Measurements from ENCODE around the gene MORN3. TPM values are rescaled to one million over a fixed set of nuclear protein-coding genes. Genes with fewer than 3 reads are reported as not detected.

The MORN3 gene
- total RNA-seq, 1 experiment from 2014 or later = 0.72 TPM

DNA sequence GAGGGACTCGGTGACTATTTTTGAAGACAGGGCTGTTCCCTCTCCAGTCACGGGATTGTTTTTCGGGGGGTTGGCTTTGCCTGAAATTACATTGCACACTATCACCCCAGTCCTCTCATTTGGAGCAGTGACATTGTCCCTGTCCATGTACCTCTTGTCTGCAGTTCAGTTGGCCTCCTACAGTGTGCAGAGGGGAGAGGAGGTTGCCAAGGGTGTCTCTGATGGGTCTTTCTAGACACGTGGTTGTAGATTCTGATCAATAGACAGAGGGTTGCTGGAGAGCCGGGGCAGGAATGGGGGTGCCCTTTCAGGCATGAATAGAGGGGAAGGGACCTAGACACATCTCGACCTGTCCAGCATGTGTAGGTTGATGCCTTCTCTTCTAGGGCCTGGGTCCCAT is 44.3 kb upstream of the MORN3 start:
- Histone ChIP-seq H3K36me3 (ENCODE audit: control insufficient read depth, insufficient read depth, low read length) (0 out of 2 replicates have a peak, but pooled peaks cover 3% of the 10 kb centered on the region), H3K27ac (ENCODE audit: low read length) (peak overlapping the region; percentile 73), H3K9me3 (ENCODE audit: control insufficient read depth, insufficient read depth, low read depth, low read length) (no peaks in the 10 kb centered on the region), H3K4me1 (ENCODE audit: control insufficient read depth, insufficient read depth, low read length) (peaks cover 17% of the 10 kb centered on the region), H3K27me3 (ENCODE audit: control insufficient read depth, insufficient read depth, low read length) (no peaks in the 10 kb centered on the region), H3K4me3 (ENCODE audit: low read depth in 2 of 2, low read length in 2 of 2) (peak overlapping the region; percentile 75 to 85)
- DNase-seq (ENCODE audit: low read depth, low spot score) (no peak), ATAC-seq (no peak)
- ChIA-PET POLR2A (interaction anchor here (0.7 kb wide), 1 partner anchor 90 kb away, joined by 3 read pairs; no protein-coding TSS in a partner anchor), CTCF (no interaction called here)
- TSS peak; percentile 54 for BruUV-seq (replicated peaks)
- intact Hi-C loops (cut with micrococcal nuclease; ENCODE audit: unreplicated experiment) (no loop called here), in situ Hi-C loops (cut with HindIII; ENCODE audit: low pct_unique_long_range_greater_than_20kb, low sequenced_read_pairs) (no loop called here)
- TF ChIP-seq SIN3A (IDR thresholded peaks at IDR 0.05; ENCODE audit: borderline replicate concordance, insufficient read depth, low read depth, low read length) = no peak
- TF ChIP-seq, protein P1, sequence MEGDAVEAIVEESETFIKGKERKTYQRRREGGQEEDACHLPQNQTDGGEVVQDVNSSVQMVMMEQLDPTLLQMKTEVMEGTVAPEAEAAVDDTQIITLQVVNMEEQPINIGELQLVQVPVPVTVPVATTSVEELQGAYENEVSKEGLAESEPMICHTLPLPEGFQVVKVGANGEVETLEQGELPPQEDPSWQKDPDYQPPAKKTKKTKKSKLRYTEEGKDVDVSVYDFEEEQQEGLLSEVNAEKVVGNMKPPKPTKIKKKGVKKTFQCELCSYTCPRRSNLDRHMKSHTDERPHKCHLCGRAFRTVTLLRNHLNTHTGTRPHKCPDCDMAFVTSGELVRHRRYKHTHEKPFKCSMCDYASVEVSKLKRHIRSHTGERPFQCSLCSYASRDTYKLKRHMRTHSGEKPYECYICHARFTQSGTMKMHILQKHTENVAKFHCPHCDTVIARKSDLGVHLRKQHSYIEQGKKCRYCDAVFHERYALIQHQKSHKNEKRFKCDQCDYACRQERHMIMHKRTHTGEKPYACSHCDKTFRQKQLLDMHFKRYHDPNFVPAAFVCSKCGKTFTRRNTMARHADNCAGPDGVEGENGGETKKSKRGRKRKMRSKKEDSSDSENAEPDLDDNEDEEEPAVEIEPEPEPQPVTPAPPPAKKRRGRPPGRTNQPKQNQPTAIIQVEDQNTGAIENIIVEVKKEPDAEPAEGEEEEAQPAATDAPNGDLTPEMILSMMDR (IDR thresholded peaks at IDR 0.05) = no peak

DNA sequence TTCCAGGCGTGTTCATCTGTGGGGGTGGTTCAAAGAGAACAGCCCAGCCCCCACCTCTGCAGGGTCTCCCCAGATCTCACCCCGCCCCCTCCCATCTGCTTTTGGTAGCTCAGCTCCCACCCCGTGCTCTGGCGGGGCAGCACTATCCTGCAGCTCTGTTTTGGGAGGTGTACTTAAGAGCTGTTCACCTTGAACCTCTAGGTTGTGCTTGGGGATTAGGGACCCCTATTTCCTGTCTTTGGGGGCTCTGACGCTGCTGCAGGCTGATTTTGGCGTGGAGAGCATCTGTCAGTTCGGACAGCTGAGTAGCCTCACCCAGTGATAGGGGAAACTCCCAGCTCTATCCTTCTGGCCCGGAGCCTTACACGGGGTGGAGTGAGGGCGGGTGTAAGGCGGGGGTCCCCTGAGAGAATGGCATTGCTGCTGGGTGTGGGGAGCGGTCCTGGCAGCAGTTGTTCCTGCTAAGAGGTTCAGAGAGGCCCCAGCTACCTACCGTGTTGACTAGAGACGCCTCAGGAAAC is 43.9 kb upstream of the MORN3 start:
- CTCF ChIA-PET = no interaction called here

More for the DNA sequence above, 43.9 kb upstream of the MORN3 start:
- TF ChIP-seq, protein P1 (IDR thresholded peaks at IDR 0.05) = no peak
- TF ChIP-seq POLR2AphosphoS5 (IDR thresholded peaks at IDR 0.05; ENCODE audit: low read depth, low read length) (no peak), SIN3A (IDR thresholded peaks at IDR 0.05; ENCODE audit: borderline replicate concordance, insufficient read depth, low read depth, low read length) (no peak), TCF7L2 (IDR thresholded peaks at IDR 0.05; ENCODE audit: low read depth, low read length) (no peak)
- TF ChIP-seq, protein P2, sequence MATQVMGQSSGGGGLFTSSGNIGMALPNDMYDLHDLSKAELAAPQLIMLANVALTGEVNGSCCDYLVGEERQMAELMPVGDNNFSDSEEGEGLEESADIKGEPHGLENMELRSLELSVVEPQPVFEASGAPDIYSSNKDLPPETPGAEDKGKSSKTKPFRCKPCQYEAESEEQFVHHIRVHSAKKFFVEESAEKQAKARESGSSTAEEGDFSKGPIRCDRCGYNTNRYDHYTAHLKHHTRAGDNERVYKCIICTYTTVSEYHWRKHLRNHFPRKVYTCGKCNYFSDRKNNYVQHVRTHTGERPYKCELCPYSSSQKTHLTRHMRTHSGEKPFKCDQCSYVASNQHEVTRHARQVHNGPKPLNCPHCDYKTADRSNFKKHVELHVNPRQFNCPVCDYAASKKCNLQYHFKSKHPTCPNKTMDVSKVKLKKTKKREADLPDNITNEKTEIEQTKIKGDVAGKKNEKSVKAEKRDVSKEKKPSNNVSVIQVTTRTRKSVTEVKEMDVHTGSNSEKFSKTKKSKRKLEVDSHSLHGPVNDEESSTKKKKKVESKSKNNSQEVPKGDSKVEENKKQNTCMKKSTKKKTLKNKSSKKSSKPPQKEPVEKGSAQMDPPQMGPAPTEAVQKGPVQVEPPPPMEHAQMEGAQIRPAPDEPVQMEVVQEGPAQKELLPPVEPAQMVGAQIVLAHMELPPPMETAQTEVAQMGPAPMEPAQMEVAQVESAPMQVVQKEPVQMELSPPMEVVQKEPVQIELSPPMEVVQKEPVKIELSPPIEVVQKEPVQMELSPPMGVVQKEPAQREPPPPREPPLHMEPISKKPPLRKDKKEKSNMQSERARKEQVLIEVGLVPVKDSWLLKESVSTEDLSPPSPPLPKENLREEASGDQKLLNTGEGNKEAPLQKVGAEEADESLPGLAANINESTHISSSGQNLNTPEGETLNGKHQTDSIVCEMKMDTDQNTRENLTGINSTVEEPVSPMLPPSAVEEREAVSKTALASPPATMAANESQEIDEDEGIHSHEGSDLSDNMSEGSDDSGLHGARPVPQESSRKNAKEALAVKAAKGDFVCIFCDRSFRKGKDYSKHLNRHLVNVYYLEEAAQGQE (IDR thresholded peaks at IDR 0.05; ENCODE audit: insufficient read depth in 1 of 2, low read depth in 2 of 2, low read length in 1 of 2) = no peak
- H3K27me3 ChIP-seq (ENCODE audit: control insufficient read depth, insufficient read depth, low read length) = no peaks in the 10 kb centered on the region
- DNase-seq (ENCODE audit: low read depth, low spot score) (no peak), ATAC-seq (peak; percentile 14; the same call in 1 of the 2 replicates)
- peak overlapping the region; percentile 75 to 85 for H3K4me3 ChIP-seq (ENCODE audit: low read depth in 2 of 2, low read length in 2 of 2)
- no peaks in the 10 kb centered on the region for H3K9me3 ChIP-seq (ENCODE audit: control insufficient read depth, insufficient read depth, low read depth, low read length)
- peaks cover 17% of the 10 kb centered on the region for H3K4me1 ChIP-seq (ENCODE audit: control insufficient read depth, insufficient read depth, low read length)
- POLR2A ChIA-PET = interaction anchor here (0.7 to 0.9 kb wide), 2 partner anchors 27 to 90 kb away, joined by 3 read pairs; no protein-coding TSS in a partner anchor
- in situ Hi-C loops (cut with HindIII; ENCODE audit: low pct_unique_long_range_greater_than_20kb, low sequenced_read_pairs) = no loop called here
- peak overlapping the region; percentile 73 for H3K27ac ChIP-seq (ENCODE audit: low read length)
- no TSS peak for BruUV-seq (replicated peaks)
- intact Hi-C loops (cut with micrococcal nuclease; ENCODE audit: unreplicated experiment) = no loop called here
- H3K36me3 ChIP-seq (ENCODE audit: control insufficient read depth, insufficient read depth, low read length) = 0 out of 2 replicates have a peak, but pooled peaks cover 3% of the 10 kb centered on the region

All from Panc1 (cell line).